Measurements from ENCODE around the gene NPTXR.

NPTXR gene

DNA sequence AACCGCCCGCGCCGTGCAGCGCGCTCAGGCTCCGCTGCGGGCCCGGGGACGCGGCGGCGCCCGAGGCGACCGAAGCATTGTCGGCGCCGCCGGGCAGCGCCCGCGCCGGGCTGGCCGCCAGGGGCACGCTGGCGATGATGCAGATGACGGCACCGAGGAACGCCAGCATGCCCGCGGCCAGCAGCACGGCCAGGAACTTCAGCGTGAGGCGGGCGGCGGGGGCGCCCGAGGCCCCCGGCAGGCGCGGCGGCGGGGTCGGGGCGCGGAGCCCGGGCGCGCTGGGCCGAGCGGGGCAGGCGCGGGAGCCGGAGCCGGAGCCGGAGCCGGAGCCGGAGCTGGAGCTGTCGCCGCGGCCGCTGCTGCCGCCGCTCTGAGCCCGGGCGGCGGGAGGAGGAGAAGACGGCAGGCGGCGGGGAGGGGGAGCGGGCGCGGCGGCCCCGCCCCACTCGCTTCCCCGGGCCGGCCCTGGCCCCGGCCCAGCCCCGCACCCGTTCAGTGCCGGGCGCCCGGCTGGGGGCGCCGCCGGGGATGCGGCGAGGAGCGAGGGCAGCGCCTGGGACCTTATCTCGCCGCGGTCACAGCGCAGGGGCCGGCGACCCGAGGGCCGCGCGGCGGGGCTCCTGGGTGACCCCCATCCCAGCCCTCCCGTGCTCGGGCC lies at the start of gene NPTXR:
Gene NPTXR, minus strand, starts transcription at position 372 of the 658 bp plus-strand sequence.
- TF ChIP-seq, protein P1, sequence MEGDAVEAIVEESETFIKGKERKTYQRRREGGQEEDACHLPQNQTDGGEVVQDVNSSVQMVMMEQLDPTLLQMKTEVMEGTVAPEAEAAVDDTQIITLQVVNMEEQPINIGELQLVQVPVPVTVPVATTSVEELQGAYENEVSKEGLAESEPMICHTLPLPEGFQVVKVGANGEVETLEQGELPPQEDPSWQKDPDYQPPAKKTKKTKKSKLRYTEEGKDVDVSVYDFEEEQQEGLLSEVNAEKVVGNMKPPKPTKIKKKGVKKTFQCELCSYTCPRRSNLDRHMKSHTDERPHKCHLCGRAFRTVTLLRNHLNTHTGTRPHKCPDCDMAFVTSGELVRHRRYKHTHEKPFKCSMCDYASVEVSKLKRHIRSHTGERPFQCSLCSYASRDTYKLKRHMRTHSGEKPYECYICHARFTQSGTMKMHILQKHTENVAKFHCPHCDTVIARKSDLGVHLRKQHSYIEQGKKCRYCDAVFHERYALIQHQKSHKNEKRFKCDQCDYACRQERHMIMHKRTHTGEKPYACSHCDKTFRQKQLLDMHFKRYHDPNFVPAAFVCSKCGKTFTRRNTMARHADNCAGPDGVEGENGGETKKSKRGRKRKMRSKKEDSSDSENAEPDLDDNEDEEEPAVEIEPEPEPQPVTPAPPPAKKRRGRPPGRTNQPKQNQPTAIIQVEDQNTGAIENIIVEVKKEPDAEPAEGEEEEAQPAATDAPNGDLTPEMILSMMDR (IDR thresholded peaks at IDR 0.05; ENCODE audit: low read length, missing control alignments) = no peak
- DNase-seq (ENCODE audit: low read depth) = peak; percentile 45
- H3K4me3 ChIP-seq (replicated peaks; ENCODE audit: low read depth, low read length) = peak within 1 kb of the TSS; percentile 31

DNA sequence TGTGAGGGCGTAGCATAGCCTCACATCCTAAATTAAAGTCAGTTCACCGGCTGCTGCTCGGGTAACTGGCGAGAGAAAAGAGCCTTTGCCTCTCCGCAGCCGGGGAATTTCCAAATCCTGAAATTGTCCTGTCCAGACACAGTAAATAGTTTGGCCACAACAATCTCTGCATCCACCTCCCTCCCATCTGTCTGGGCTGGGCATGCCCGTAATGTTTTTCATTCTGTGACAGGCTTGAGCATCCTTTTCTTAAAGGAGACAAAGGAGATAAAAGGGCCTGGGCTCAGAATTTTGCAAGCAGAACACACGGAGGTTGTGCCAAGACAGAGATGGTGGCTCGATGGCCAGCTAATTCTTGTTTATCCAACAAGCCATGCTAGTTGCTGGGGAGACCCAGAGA lies 47.4 kb upstream of the NPTXR start:
- TF ChIP-seq, protein P1 (IDR thresholded peaks at IDR 0.05; ENCODE audit: low read length, missing control alignments) = no peak
- DNase-seq (ENCODE audit: low read depth) = no peak
- H3K4me3 ChIP-seq (replicated peaks; ENCODE audit: low read depth, low read length) = no peak overlapping the region

DNA sequence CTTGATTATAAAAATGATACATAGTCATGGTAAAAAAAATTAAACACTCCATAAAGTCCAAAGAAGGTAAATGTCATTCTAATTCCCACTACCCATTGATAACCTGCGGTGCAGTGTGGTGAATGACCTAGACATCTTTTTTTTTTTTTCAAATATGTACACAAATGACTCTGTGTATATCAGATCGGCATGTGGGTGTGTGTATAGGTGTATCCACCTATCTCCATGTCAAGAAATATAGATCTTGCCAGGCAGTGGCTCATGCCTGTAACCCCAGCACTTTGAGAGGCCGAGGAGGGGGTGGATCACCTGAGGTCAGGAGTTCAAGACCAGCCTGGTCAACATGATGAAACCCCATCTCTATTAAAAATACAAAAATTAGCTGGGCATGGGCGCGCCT lies 46.5 kb upstream of the NPTXR start:
- TF ChIP-seq, protein P1 (IDR thresholded peaks at IDR 0.05; ENCODE audit: low read length, missing control alignments) = no peak
- no peak overlapping the region for H3K4me3 ChIP-seq (replicated peaks; ENCODE audit: low read depth, low read length)
- no peak for DNase-seq (ENCODE audit: low read depth)

DNA sequence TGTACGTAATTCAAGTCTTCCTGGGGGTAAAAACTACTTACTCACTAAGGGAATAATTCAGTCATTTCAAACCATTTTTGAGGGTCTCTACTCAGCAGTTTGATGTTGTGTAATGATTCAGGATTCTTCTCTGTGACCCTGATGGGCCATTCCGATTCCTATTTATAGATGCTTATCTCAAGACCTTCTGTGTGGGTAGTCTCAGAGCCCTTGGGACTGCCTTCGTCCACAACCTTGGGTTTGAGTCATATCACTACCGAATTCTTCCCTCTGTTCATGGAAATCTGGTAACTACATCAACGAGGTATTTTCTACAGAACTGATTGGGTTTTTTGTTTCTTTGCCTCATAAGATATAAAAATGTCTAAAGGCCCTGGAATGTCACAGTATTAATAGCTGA lies 42.5 kb upstream of the NPTXR start:
- DNase-seq (ENCODE audit: low read depth) = no peak
- H3K4me3 ChIP-seq (replicated peaks; ENCODE audit: low read depth, low read length) = no peak overlapping the region
- TF ChIP-seq, protein P1 (IDR thresholded peaks at IDR 0.05; ENCODE audit: low read length, missing control alignments) = no peak

DNA sequence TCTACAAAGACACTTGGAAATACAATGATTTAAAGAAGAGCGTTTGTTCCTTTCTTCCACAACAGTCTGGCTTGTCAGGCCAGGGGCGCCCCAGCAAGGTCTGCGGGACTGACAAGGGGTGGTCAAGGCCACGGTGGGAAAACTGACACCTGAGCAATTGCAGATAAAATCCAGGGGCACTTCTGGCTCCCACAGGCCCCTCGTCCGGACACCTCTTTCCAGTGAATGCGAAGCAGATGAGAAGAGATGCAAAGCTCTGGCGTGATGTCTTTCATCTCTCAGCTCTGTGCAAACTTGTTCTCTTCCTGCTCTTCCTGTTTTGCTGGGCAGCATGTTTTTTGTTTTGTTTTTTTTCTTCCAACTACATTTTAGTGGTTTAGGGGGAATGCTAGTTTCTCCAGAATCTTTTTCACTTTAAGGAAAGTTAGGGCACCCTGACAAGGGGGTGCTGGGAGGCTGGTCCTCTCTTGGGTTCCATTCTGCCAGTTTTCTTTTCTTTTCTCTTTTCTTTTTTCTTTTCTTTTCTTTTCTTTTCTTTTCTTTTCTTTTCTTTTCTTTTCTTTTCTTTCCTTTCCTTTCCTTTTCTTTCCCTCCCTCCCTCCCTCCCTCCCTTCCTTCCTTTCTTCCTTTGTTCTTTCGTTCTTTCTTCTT lies 39.3 kb upstream of the NPTXR start:
- TF ChIP-seq, protein P1 (IDR thresholded peaks at IDR 0.05; ENCODE audit: low read length, missing control alignments) = no peak
- DNase-seq (ENCODE audit: low read depth) = no peak
- H3K4me3 ChIP-seq (replicated peaks; ENCODE audit: low read depth, low read length) = no peak overlapping the region

DNA sequence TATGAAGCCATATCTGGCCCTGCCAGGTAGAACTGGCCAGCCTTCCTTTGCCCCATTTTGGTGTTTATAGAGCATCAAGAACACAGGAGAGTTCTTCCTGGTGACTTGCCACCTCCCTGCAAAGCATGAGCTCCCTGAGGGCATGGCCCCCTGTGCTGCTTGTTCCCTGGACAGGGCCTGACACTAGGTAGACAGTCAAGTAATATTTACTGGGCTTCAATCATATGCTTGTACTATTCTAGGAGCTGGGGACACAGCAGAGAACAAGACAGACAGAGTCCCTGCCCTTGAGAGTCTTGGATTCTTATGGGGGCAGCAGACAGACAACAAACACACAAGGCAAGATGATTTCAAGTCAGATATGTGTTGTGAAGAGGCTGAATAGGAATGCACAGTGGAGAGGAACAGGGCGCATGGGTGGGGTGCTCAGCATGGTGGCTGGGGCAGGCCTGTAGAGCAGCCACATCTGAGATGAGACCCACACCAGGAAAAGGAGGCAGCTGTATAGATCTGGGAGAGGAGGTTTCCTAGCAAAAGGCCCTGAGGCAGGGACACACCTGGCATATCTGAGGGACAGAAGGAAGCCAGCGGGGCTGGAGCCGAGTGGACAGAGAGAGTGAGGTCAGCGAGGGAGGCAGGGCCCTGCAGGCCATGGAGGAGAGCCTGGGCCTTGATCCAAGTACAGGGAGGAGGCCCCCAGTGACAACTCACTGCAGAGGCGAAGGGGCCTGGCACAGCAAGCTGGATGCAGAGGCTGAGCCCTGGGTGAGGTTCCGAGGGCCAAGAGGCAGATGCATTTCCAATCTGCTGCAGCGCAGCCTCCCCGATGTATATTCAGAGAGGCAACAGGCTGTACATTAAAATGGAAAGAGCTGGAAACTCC lies 38.4 kb upstream of the NPTXR start:
- no peak overlapping the region for H3K4me3 ChIP-seq (replicated peaks; ENCODE audit: low read depth, low read length)
- TF ChIP-seq, protein P1 (IDR thresholded peaks at IDR 0.05; ENCODE audit: low read length, missing control alignments) = no peak
- peak; percentile 58 for DNase-seq (ENCODE audit: low read depth)
